ENCODE data around the gene HBG1. TPM values are rescaled to one million over a fixed set of nuclear protein-coding genes. Genes with fewer than 3 reads are reported as not detected.

The HBG1 gene
- total RNA-seq, 4 donors from 2014 or later = not detected

- Histone ChIP-seq H3K4me1 (no peaks in the 10 kb centered on the region), H3K27me3 (no peaks in the 10 kb centered on the region), H3K4me3 (no peak overlapping the region), H3K27ac (no peak overlapping the region), H3K36me3 (no peaks in the 10 kb centered on the region), H3K9me3 (no peaks in the 10 kb centered on the region)
- WGBS = 43% methylated on average over 3 of the region's 3 CpGs
- TF ChIP-seq POLR2AphosphoS5 (IDR thresholded peaks at IDR 0.05) (no peak), POLR2A (IDR thresholded peaks at IDR 0.05) (no peak), CTCF (IDR thresholded peaks at IDR 0.05) (no peak), EP300 (IDR thresholded peaks at IDR 0.05) (no peak)
- no peak for DNase-seq (ENCODE audit: low spot score in 2 of 2)
These were observed 17.5 kb downstream of the HBG1 start for GRCh38 chr11:5232176-5232575.

- WGBS = 80% methylated on average over 2 of the region's 2 CpGs
- no peaks in the 10 kb centered on the region for H3K36me3 ChIP-seq
- DNase-seq (ENCODE audit: low spot score in 2 of 2) = no peak
- H3K9me3 ChIP-seq = no peaks in the 10 kb centered on the region
- TF ChIP-seq POLR2A (IDR thresholded peaks at IDR 0.05) = no peak
- no peak for TF ChIP-seq POLR2AphosphoS5 (IDR thresholded peaks at IDR 0.05)
- no peak for TF ChIP-seq CTCF (IDR thresholded peaks at IDR 0.05)
- no peak for TF ChIP-seq EP300 (IDR thresholded peaks at IDR 0.05)
- no peak overlapping the region for H3K27ac ChIP-seq
- no peaks in the 10 kb centered on the region for H3K4me1 ChIP-seq
- H3K27me3 ChIP-seq = no peaks in the 10 kb centered on the region
- no peak overlapping the region for H3K4me3 ChIP-seq
These were observed 18.5 kb downstream of the HBG1 start for GRCh38 chr11:5231111-5231510.

- H3K4me3 ChIP-seq = no peak overlapping the region
- no peaks in the 10 kb centered on the region for H3K4me1 ChIP-seq
- H3K27me3 ChIP-seq = no peaks in the 10 kb centered on the region
- no peak overlapping the region for H3K27ac ChIP-seq
- TF ChIP-seq POLR2AphosphoS5 (IDR thresholded peaks at IDR 0.05) = no peak
- no peak for TF ChIP-seq POLR2A (IDR thresholded peaks at IDR 0.05)
- no peak for TF ChIP-seq EP300 (IDR thresholded peaks at IDR 0.05)
- TF ChIP-seq CTCF (IDR thresholded peaks at IDR 0.05) = no peak
- no peaks in the 10 kb centered on the region for H3K36me3 ChIP-seq
- H3K9me3 ChIP-seq = no peaks in the 10 kb centered on the region
- 85% methylated on average over 1 of the region's 1 CpG for WGBS
- DNase-seq (ENCODE audit: low spot score in 2 of 2) = no peak
These were observed 19.4 kb downstream of the HBG1 start for GRCh38 chr11:5230266-5230665.

- Histone ChIP-seq H3K27me3 (no peaks in the 10 kb centered on the region), H3K4me1 (no peaks in the 10 kb centered on the region), H3K9me3 (no peaks in the 10 kb centered on the region), H3K36me3 (no peaks in the 10 kb centered on the region), H3K4me3 (no peak overlapping the region), H3K27ac (no peak overlapping the region)
- no peak for TF ChIP-seq CTCF (IDR thresholded peaks at IDR 0.05)
- no peak for TF ChIP-seq POLR2A (IDR thresholded peaks at IDR 0.05)
- no peak for TF ChIP-seq POLR2AphosphoS5 (IDR thresholded peaks at IDR 0.05)
- no peak for TF ChIP-seq EP300 (IDR thresholded peaks at IDR 0.05)
- 89% methylated on average over 2 of the region's 2 CpGs for WGBS
- no peak for DNase-seq (ENCODE audit: low spot score in 2 of 2)
These were observed 19.9 kb downstream of the HBG1 start for GRCh38 chr11:5229796-5230195.

GRCh38 chr11:5229356-5229755 is 20.3 kb downstream of the HBG1 start:
- Histone ChIP-seq H3K4me3 (no peak overlapping the region), H3K9me3 (no peaks in the 10 kb centered on the region), H3K4me1 (no peaks in the 10 kb centered on the region), H3K27ac (no peak overlapping the region), H3K27me3 (no peaks in the 10 kb centered on the region), H3K36me3 (no peaks in the 10 kb centered on the region)
- TF ChIP-seq CTCF (IDR thresholded peaks at IDR 0.05) = no peak
- no peak for TF ChIP-seq POLR2A (IDR thresholded peaks at IDR 0.05)
- TF ChIP-seq POLR2AphosphoS5 (IDR thresholded peaks at IDR 0.05) = no peak
- TF ChIP-seq EP300 (IDR thresholded peaks at IDR 0.05) = no peak
- WGBS = 82% methylated on average over 1 of the region's 1 CpG
- no peak for DNase-seq (ENCODE audit: low spot score in 2 of 2)

All from suprapubic skin (tissue), 4 donors.